ENCODE data around the gene NCOA7.
A peak's percentile ranks its signal among the peaks of the same experiment; 100 is the strongest.

NCOA7 gene

DNA sequence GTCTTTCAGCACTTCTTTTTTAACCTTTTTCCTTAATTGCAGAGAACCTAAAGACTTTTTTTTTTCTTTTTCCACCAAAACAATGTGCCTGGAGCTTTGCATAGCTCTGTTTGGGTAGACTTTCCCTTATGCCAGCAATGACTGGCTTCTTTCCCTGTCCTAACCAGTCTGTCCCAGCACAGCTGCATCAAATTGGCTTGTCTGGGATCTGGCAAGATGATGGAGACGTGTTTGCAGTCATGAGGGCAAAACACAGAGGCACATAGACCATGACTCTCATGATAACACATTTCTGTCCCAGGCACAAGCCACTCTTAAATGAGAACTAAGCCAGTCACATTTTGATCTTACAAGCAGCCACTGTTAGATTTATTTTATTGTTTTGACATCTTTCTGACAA is 24.8 kb upstream of the NCOA7 start:
- Histone ChIP-seq H3K9ac (ENCODE audit: low read length) (no peak overlapping the region), H3K9me2 (ENCODE audit: low read depth, low read length) (no peaks in the 10 kb centered on the region), H3F3A (ENCODE audit: insufficient read depth, low read length) (peaks cover 5% of the 10 kb centered on the region; the same call in 1 of the 2 replicates), H3K4me1 (ENCODE audit: insufficient read depth, low read length, severe bottlenecking) (peaks cover 27% of the 10 kb centered on the region), H3K79me2 (ENCODE audit: insufficient read depth, low read length) (no peaks in the 10 kb centered on the region), H3K9me3 (ENCODE audit: low read length) (no peaks in the 10 kb centered on the region), H3K4me3 (ENCODE audit: low read depth, low read length, poor library complexity, severe bottlenecking) (no peak overlapping the region), H3K27me3 (ENCODE audit: insufficient read depth, low read length) (no peaks in the 10 kb centered on the region), H3K27ac (ENCODE audit: low read depth, low read length, poor library complexity, severe bottlenecking) (no peak overlapping the region), H4K20me1 (ENCODE audit: insufficient read depth, low read length) (no peaks in the 10 kb centered on the region), H2AFZ (ENCODE audit: low read length) (no peak overlapping the region), H3K4me2 (ENCODE audit: low read length) (no peak overlapping the region), H3K36me3 (ENCODE audit: insufficient read depth, low read length) (peaks cover 15% of the 10 kb centered on the region; the same call in 1 of the 2 replicates)
- TF ChIP-seq EZH2 (IDR thresholded peaks at IDR 0.05; ENCODE audit: borderline replicate concordance, low read length): no peak
- TF ChIP-seq, protein P1, sequence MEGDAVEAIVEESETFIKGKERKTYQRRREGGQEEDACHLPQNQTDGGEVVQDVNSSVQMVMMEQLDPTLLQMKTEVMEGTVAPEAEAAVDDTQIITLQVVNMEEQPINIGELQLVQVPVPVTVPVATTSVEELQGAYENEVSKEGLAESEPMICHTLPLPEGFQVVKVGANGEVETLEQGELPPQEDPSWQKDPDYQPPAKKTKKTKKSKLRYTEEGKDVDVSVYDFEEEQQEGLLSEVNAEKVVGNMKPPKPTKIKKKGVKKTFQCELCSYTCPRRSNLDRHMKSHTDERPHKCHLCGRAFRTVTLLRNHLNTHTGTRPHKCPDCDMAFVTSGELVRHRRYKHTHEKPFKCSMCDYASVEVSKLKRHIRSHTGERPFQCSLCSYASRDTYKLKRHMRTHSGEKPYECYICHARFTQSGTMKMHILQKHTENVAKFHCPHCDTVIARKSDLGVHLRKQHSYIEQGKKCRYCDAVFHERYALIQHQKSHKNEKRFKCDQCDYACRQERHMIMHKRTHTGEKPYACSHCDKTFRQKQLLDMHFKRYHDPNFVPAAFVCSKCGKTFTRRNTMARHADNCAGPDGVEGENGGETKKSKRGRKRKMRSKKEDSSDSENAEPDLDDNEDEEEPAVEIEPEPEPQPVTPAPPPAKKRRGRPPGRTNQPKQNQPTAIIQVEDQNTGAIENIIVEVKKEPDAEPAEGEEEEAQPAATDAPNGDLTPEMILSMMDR (IDR thresholded peaks at IDR 0.05; ENCODE audit: low read length): no peak

DNA sequence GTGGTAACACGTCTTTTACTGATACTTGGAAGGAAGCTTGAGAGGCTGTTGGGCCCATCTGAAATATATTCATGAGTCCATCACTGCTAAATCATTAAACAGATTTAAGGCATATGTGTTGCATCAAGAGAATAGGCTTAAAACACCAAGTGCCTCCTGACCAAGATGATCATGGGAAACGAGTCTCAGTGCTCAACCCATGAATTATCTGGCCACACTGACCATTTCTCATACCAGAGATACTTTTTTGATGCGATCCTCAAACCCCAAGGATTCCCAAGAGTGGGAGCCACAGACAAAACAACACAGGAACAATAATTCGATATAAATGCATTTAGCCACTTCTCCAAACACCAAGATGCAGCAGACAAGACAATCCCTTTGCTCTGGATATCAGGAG is 24.1 kb upstream of the NCOA7 start:
- H3K36me3 ChIP-seq (ENCODE audit: insufficient read depth, low read length): peaks cover 8% of the 10 kb centered on the region; the same call in 1 of the 2 replicates
- no peak overlapping the region for H3K9ac ChIP-seq (ENCODE audit: low read length)
- no peak overlapping the region for H3K4me3 ChIP-seq (ENCODE audit: low read depth, low read length, poor library complexity, severe bottlenecking)
- peaks cover 5% of the 10 kb centered on the region; the same call in 1 of the 2 replicates for H3F3A ChIP-seq (ENCODE audit: insufficient read depth, low read length)
- H3K79me2 ChIP-seq (ENCODE audit: insufficient read depth, low read length): no peaks in the 10 kb centered on the region
- H3K4me2 ChIP-seq (ENCODE audit: low read length): no peak overlapping the region
- H3K4me1 ChIP-seq (ENCODE audit: insufficient read depth, low read length, severe bottlenecking): peaks cover 23% of the 10 kb centered on the region
- H3K27me3 ChIP-seq (ENCODE audit: insufficient read depth, low read length): no peaks in the 10 kb centered on the region
- TF ChIP-seq, protein P1 (IDR thresholded peaks at IDR 0.05; ENCODE audit: low read length): no peak
- TF ChIP-seq EZH2 (IDR thresholded peaks at IDR 0.05; ENCODE audit: borderline replicate concordance, low read length): no peak
- H4K20me1 ChIP-seq (ENCODE audit: insufficient read depth, low read length): no peaks in the 10 kb centered on the region
- no peaks in the 10 kb centered on the region for H3K9me3 ChIP-seq (ENCODE audit: low read length)
- no peaks in the 10 kb centered on the region for H3K9me2 ChIP-seq (ENCODE audit: low read depth, low read length)
- no peak overlapping the region for H2AFZ ChIP-seq (ENCODE audit: low read length)
- no peak overlapping the region for H3K27ac ChIP-seq (ENCODE audit: low read depth, low read length, poor library complexity, severe bottlenecking)

DNA sequence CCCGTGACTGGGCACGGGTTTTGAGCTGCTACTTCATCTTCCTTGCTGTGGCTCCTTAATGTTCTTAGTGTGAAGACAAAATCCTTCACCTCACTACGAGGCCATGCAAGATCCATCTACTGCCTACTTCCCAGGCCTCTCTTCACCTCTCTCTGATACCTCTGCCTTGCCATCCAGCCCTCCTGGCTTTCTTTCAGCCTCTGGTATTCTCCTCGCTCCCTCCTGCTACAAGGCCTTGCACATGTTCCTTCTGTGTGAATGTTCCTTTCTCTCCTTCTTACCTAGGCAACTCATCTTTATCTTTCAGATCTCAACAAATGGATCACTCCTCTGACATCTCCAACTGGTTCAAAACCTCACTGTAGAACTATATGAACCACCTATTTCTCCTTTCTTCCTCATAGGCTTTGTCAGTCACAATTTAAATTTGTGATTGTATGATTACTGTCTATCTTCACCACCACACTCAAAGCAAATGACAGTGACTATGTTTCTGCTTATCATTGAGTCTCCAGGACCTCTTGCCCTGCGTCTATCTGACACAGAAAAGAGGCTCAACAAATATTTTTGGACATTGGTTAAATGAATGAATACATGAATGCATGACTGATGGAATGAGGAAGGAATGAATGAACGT is 21.5 kb upstream of the NCOA7 start:
- no peak for TF ChIP-seq EZH2 (IDR thresholded peaks at IDR 0.05; ENCODE audit: borderline replicate concordance, low read length)
- no peaks in the 10 kb centered on the region for H4K20me1 ChIP-seq (ENCODE audit: insufficient read depth, low read length)
- H2AFZ ChIP-seq (ENCODE audit: low read length): peak overlapping the region; percentile 61

More for the DNA sequence above, 21.5 kb upstream of the NCOA7 start:
- Histone ChIP-seq H3K9me2 (ENCODE audit: low read depth, low read length) (no peaks in the 10 kb centered on the region), H3K4me3 (ENCODE audit: low read depth, low read length, poor library complexity, severe bottlenecking) (no peak overlapping the region), H3K79me2 (ENCODE audit: insufficient read depth, low read length) (no peaks in the 10 kb centered on the region), H3K36me3 (ENCODE audit: insufficient read depth, low read length) (no peaks in the 10 kb centered on the region), H3F3A (ENCODE audit: insufficient read depth, low read length) (no peaks in the 10 kb centered on the region), H3K27ac (ENCODE audit: low read depth, low read length, poor library complexity, severe bottlenecking) (peak overlapping the region; percentile 45), H3K9ac (ENCODE audit: low read length) (0 out of 2 replicates have a peak overlapping the region, but pooled peaks have one; percentile 7), H3K4me2 (ENCODE audit: low read length) (no peak overlapping the region), H3K9me3 (ENCODE audit: low read length) (no peaks in the 10 kb centered on the region), H3K27me3 (ENCODE audit: insufficient read depth, low read length) (no peaks in the 10 kb centered on the region), H3K4me1 (ENCODE audit: insufficient read depth, low read length, severe bottlenecking) (peaks cover 18% of the 10 kb centered on the region)
